ENCODE measurements around the gene THADA. TPM values are rescaled to one million over a fixed set of nuclear protein-coding genes. Genes with fewer than 3 reads are reported as not detected.
A peak's percentile ranks its signal among the peaks of the same experiment; 100 is the strongest.

The THADA gene
- total RNA-seq, 1 donor from 2014 or later: 29.3 TPM

- Histone ChIP-seq H2AFZ (replicated peaks) (no peak overlapping the region), H4K20me1 (ENCODE audit: low read depth) (no peaks in the 10 kb centered on the region), H3K79me2 (ENCODE audit: low read depth) (no peaks in the 10 kb centered on the region), H3K27ac (no peak overlapping the region), H3K9ac (no peak overlapping the region), H3K4me3 (no peak overlapping the region), H3K27me3 (no peaks in the 10 kb centered on the region), H3K4me2 (no peak overlapping the region), H3F3A (ENCODE audit: low read depth) (peaks cover 14% of the 10 kb centered on the region), H3K36me3 (no peaks in the 10 kb centered on the region), H3K4me1 (peaks cover 37% of the 10 kb centered on the region), H3K9me3 (ENCODE audit: low read depth) (no peaks in the 10 kb centered on the region)
- no peaks in the 10 kb centered on the region for H3K36me3 Mint-ChIP-seq
- TF ChIP-seq EZH2 (IDR thresholded peaks at IDR 0.05): no peak
- no peak for TF ChIP-seq CTCF (IDR thresholded peaks at IDR 0.05)
- no peak for TF ChIP-seq EZH2phosphoT487 (IDR thresholded peaks at IDR 0.05)
- no peak overlapping the region for H3K27ac Mint-ChIP-seq
- H3K4me1 Mint-ChIP-seq: peaks cover 75% of the 10 kb centered on the region
- H3K27me3 Mint-ChIP-seq (ENCODE audit: insufficient read depth, low read depth): peaks cover 2% of the 10 kb centered on the region
- DNase-seq (ENCODE audit: low spot score): no peak
- no peak overlapping the region for H3K4me3 Mint-ChIP-seq
- no peaks in the 10 kb centered on the region for H3K9me3 Mint-ChIP-seq
Measured at GRCh38 chr2:43346602-43347567, 249.0 kb downstream of the THADA start.

- peak; percentile 25 for DNase-seq (ENCODE audit: low spot score)
- Mint-ChIP-seq H3K27me3 (ENCODE audit: insufficient read depth, low read depth) (peaks cover 3% of the 10 kb centered on the region), H3K9me3 (no peaks in the 10 kb centered on the region), H3K4me3 (no peak overlapping the region), H3K4me1 (peaks cover 70% of the 10 kb centered on the region), H3K27ac (peak overlapping the region; percentile 1), H3K36me3 (peaks cover 2% of the 10 kb centered on the region)
- H2AFZ ChIP-seq (replicated peaks): no peak overlapping the region
- H4K20me1 ChIP-seq (ENCODE audit: low read depth): no peaks in the 10 kb centered on the region
- H3K9me3 ChIP-seq (ENCODE audit: low read depth): no peaks in the 10 kb centered on the region
- H3K9ac ChIP-seq: no peak overlapping the region
- peak overlapping the region; percentile 2 for H3K4me3 ChIP-seq
- no peaks in the 10 kb centered on the region for H3K27me3 ChIP-seq
- no peaks in the 10 kb centered on the region for H3K36me3 ChIP-seq
- peaks cover 14% of the 10 kb centered on the region for H3F3A ChIP-seq (ENCODE audit: low read depth)
- H3K4me1 ChIP-seq: peaks cover 37% of the 10 kb centered on the region
- TF ChIP-seq EZH2 (IDR thresholded peaks at IDR 0.05) (no peak), CTCF (IDR thresholded peaks at IDR 0.05) (no peak), EZH2phosphoT487 (IDR thresholded peaks at IDR 0.05) (no peak)
- peak overlapping the region; percentile 39 for H3K4me2 ChIP-seq
- no peaks in the 10 kb centered on the region for H3K79me2 ChIP-seq (ENCODE audit: low read depth)
- H3K27ac ChIP-seq: peak overlapping the region; percentile 9
Measured at GRCh38 chr2:43345872-43346271, 250.0 kb downstream of the THADA start.

GRCh38 chr2:43345391-43345813 lies 250.4 kb downstream of the THADA start:
- Histone ChIP-seq H3K4me1 (peaks cover 37% of the 10 kb centered on the region), H3K9me3 (ENCODE audit: low read depth) (no peaks in the 10 kb centered on the region), H3K79me2 (ENCODE audit: low read depth) (no peaks in the 10 kb centered on the region), H3K27ac (peak overlapping the region; percentile 9), H3K4me3 (peak overlapping the region; percentile 2), H3K9ac (no peak overlapping the region), H2AFZ (replicated peaks) (no peak overlapping the region), H3K27me3 (no peaks in the 10 kb centered on the region), H4K20me1 (ENCODE audit: low read depth) (no peaks in the 10 kb centered on the region), H3K36me3 (no peaks in the 10 kb centered on the region), H3F3A (ENCODE audit: low read depth) (peaks cover 14% of the 10 kb centered on the region), H3K4me2 (peak overlapping the region; percentile 39)
- no peak overlapping the region for H3K27ac Mint-ChIP-seq
- H3K36me3 Mint-ChIP-seq: peaks cover 2% of the 10 kb centered on the region
- H3K4me1 Mint-ChIP-seq: peaks cover 74% of the 10 kb centered on the region
- peaks cover 3% of the 10 kb centered on the region for H3K27me3 Mint-ChIP-seq (ENCODE audit: insufficient read depth, low read depth)
- peak; percentile 26 for TF ChIP-seq CTCF (IDR thresholded peaks at IDR 0.05)
- TF ChIP-seq EZH2phosphoT487 (IDR thresholded peaks at IDR 0.05): no peak
- no peak for TF ChIP-seq EZH2 (IDR thresholded peaks at IDR 0.05)
- peak; percentile 44 for DNase-seq (ENCODE audit: low spot score)
- no peak overlapping the region for H3K4me3 Mint-ChIP-seq
- no peaks in the 10 kb centered on the region for H3K9me3 Mint-ChIP-seq

Measured in neural progenitor cell (in vitro differentiated cells).